H9 (cell line): ENCODE measurements around the gene ZBTB25. TPM values are rescaled to one million over a fixed set of nuclear protein-coding genes. Genes with fewer than 3 reads are reported as not detected.

Experiments used
- DNase-seq: peaks from one replicate; pipeline ENCODE4 v3.0.0-alpha.2; 2017
- H2AFZ ChIP-seq: one replicate; pipeline ENCODE4 v1.6.1; 2013; ENCODE audit warnings: mild to moderate bottlenecking, low read length, control low read depth, moderate library complexity
- H2AK5ac ChIP-seq: 2 replicates; pipeline ENCODE4 v1.6.1; 2013; ENCODE audit warnings: low read length, control low read depth, mixed read lengths; ENCODE audit not compliant: insufficient read length
- H2BK120ac ChIP-seq: one replicate; pipeline ENCODE4 v1.6.1; 2013; ENCODE audit warnings: low read depth, mild to moderate bottlenecking, low read length, control low read depth, inconsistent platforms; ENCODE audit not compliant: poor library complexity, severe bottlenecking
- H2BK12ac ChIP-seq: 2 replicates; pipeline ENCODE4 v1.6.1; 2013; ENCODE audit warnings: low read length, control low read depth, mixed read lengths, low read depth; ENCODE audit not compliant: insufficient read length
- H2BK15ac ChIP-seq: 2 replicates; pipeline ENCODE4 v1.6.1; 2013; ENCODE audit warnings: low read depth, low read length, control low read depth
- H2BK20ac ChIP-seq: one replicate; pipeline ENCODE4 v1.6.1; 2013; ENCODE audit warnings: low read depth, mild to moderate bottlenecking, low read length, control low read depth, inconsistent platforms; ENCODE audit not compliant: poor library complexity, severe bottlenecking
- H2BK5ac ChIP-seq: 2 replicates; pipeline ENCODE4 v1.6.1; 2013; ENCODE audit warnings: low read length, control low read depth, mixed read lengths; ENCODE audit not compliant: insufficient read length
- H3K14ac ChIP-seq: 2 replicates; pipeline ENCODE4 v1.6.1; 2013; ENCODE audit warnings: low read length, control low read depth; ENCODE audit not compliant: insufficient read depth
- H3K18ac ChIP-seq: 2 replicates; pipeline ENCODE4 v1.6.1; 2013; ENCODE audit warnings: low read depth, mild to moderate bottlenecking, mixed read lengths, low read length, control low read depth; ENCODE audit not compliant: insufficient read length
- H3K23ac ChIP-seq: 2 replicates; pipeline ENCODE4 v1.6.1; 2013; ENCODE audit warnings: low read length, control low read depth, mixed read lengths, low read depth; ENCODE audit not compliant: insufficient read length
- H3K23me2 ChIP-seq: 2 replicates; pipeline ENCODE4 v1.6.1; 2013; ENCODE audit warnings: low read depth, mild to moderate bottlenecking, mixed read lengths, low read length, control low read depth; ENCODE audit not compliant: insufficient read length, poor library complexity, severe bottlenecking
- H3K27ac ChIP-seq: 2 replicates; pipeline ENCODE4 v1.5.1; 2013; ENCODE audit warnings: low read length, control low read depth, mixed read lengths, low read depth; ENCODE audit not compliant: insufficient read length
- H3K27me3 ChIP-seq: 2 replicates; pipeline ENCODE4 v1.6.1; 2013; ENCODE audit warnings: low read length, control low read depth, inconsistent platforms; ENCODE audit not compliant: insufficient read depth
- H3K4ac ChIP-seq: 2 replicates; pipeline ENCODE4 v1.6.1; 2013; ENCODE audit warnings: low read depth, mild to moderate bottlenecking, control low read depth, inconsistent platforms, low read length, moderate library complexity
- H3K4me1 ChIP-seq: 2 replicates; pipeline ENCODE4 v1.6.1; 2013; ENCODE audit warnings: low read length, control low read depth, inconsistent platforms; ENCODE audit not compliant: insufficient read depth
- H3K4me2 ChIP-seq: 2 replicates; pipeline ENCODE4 v1.6.1; 2013; ENCODE audit warnings: low read length, control low read depth, mixed read lengths; ENCODE audit not compliant: insufficient read length, insufficient read depth
- H3K56ac ChIP-seq: 2 replicates; pipeline ENCODE4 v1.6.1; 2013; ENCODE audit warnings: low read depth, mild to moderate bottlenecking, mixed read lengths, low read length, control low read depth; ENCODE audit not compliant: insufficient read length
- H3K79me1 ChIP-seq: 2 replicates; pipeline ENCODE4 v1.6.1; 2013; ENCODE audit warnings: low read depth, mild to moderate bottlenecking, moderate library complexity, low read length, control low read depth, inconsistent platforms; ENCODE audit not compliant: insufficient read depth, poor library complexity, severe bottlenecking
- H3K79me2 ChIP-seq: 2 replicates; pipeline ENCODE4 v1.6.1; 2013; ENCODE audit warnings: low read length, control low read depth, inconsistent platforms; ENCODE audit not compliant: insufficient read depth
- H3K9ac ChIP-seq: 2 replicates; pipeline ENCODE4 v1.6.1; 2013; ENCODE audit warnings: low read length, control low read depth, mixed read lengths; ENCODE audit not compliant: insufficient read length; ENCODE audit errors: extremely low read depth
- H3K9me3 ChIP-seq: one replicate; pipeline ENCODE4 v1.6.1; 2013; ENCODE audit warnings: low read depth, low read length, inconsistent platforms; ENCODE audit not compliant: control insufficient read depth
- H3T11ph ChIP-seq: one replicate; pipeline ENCODE4 v1.6.1; 2013; ENCODE audit warnings: mild to moderate bottlenecking, low read length, control low read depth, inconsistent platforms
- H4K20me1 ChIP-seq: one replicate; pipeline ENCODE4 v1.6.1; 2013; ENCODE audit not compliant: control insufficient read depth, insufficient read length, insufficient read depth
- H4K5ac ChIP-seq: 2 replicates; pipeline ENCODE4 v1.6.1; 2013; ENCODE audit warnings: low read depth, mild to moderate bottlenecking, mixed read lengths, low read length, control low read depth; ENCODE audit not compliant: insufficient read length
- H4K8ac ChIP-seq: replicated peaks from 2 replicates; pipeline ENCODE4 v1.6.1; 2013; ENCODE audit warnings: low read length, control low read depth, mixed read lengths, low read depth; ENCODE audit not compliant: insufficient read length
- H4K91ac ChIP-seq: 2 replicates; pipeline ENCODE4 v1.6.1; 2013; ENCODE audit warnings: low read depth, mild to moderate bottlenecking, moderate library complexity, mixed read lengths, low read length, control low read depth; ENCODE audit not compliant: insufficient read length
- H3K27ac Mint-ChIP-seq, 3 experiments: 2 replicates in 2 of 3; 3 replicates in 1 of 3; pipeline ENCODE4 v1.8.0; 2020 to 2021; ENCODE audit warnings: mixed read lengths in 3 of 3, mild to moderate bottlenecking in 1 of 3, moderate library complexity in 1 of 3
- H3K27me3 Mint-ChIP-seq: 2 replicates; pipeline ENCODE4 v1.8.0; 2021; ENCODE audit warnings: low read depth, mild to moderate bottlenecking, moderate library complexity, mixed read lengths
- H3K36me3 Mint-ChIP-seq, 3 experiments: 2 replicates in 2 of 3; 3 replicates in 1 of 3; pipeline ENCODE4 v1.8.0; 2020 to 2021; ENCODE audit warnings: low read depth in 3 of 3, mixed read lengths in 3 of 3; ENCODE audit not compliant: insufficient read depth in 1 of 3
- H3K4me1 Mint-ChIP-seq, 2 experiments: 2 replicates each; pipeline ENCODE4 v1.8.0; 2020; ENCODE audit warnings: mixed read lengths in 2 of 2
- H3K4me3 Mint-ChIP-seq, 2 experiments: 2 replicates in 1 of 2; 3 replicates in 1 of 2; pipeline ENCODE4 v1.8.0; 2020 to 2021; ENCODE audit warnings: mild to moderate bottlenecking in 2 of 2, mixed read lengths in 2 of 2, moderate library complexity in 1 of 2
- H3K9me3 Mint-ChIP-seq, 2 experiments: 2 replicates in 1 of 2; 3 replicates in 1 of 2; pipeline ENCODE4 v1.8.0; 2020; ENCODE audit warnings: mild to moderate bottlenecking in 2 of 2, mixed read lengths in 2 of 2, moderate library complexity in 1 of 2
- CTCF ChIP-seq: fragments of 200-600 bp; sonication (generic); conservative IDR thresholded peaks from 3 replicates; pipeline ENCODE4 v1.8.0; 2021; ENCODE audit warnings: antibody characterized with exemption, mild to moderate bottlenecking
- WGBS: extraction: QIAGEN DNeasy Blood & Tissue Kit; methylation state at CpG from one replicate; pipeline ENCODE4 v1.1.7; 2013; ENCODE audit warnings: missing lambda C conversion rate, low lambda C conversion rate, mixed read lengths; ENCODE audit not compliant: insufficient read length; ENCODE audit errors: extremely low coverage; 5-methylcytosine and 5-hydroxymethylcytosine counted together
- total RNA-seq: library from RNA; stranded (reverse); gene quantifications from 2 replicates; pipeline ENCODE4 v1.2.1, GENCODE V29; 2021

The ZBTB25 gene
- total RNA-seq, 1 experiment from 2014 or later, result 8.2 TPM

GRCh38 chr14:64444140-64444539, 59.5 kb downstream of the ZBTB25 start:
- TF ChIP-seq CTCF, result no peak
- no peaks in the 10 kb centered on the region for H3K9me3 Mint-ChIP-seq
- H3K4me1 ChIP-seq, result no peaks in the 10 kb centered on the region
- H3K23ac ChIP-seq, result no peak overlapping the region
- no peaks in the 10 kb centered on the region for H3K9me3 ChIP-seq
- H3K79me1 ChIP-seq, result no peaks in the 10 kb centered on the region
- no peak overlapping the region for H2AK5ac ChIP-seq
- no peak overlapping the region for H3K18ac ChIP-seq
- no peak overlapping the region for H2BK5ac ChIP-seq
- H3K4me2 ChIP-seq, result no peak overlapping the region
- no peak overlapping the region for H2BK20ac ChIP-seq
- no peak overlapping the region for H2BK15ac ChIP-seq
- no peaks in the 10 kb centered on the region for H3K79me2 ChIP-seq
- no peak overlapping the region for H2BK12ac ChIP-seq
- H3K4me1 Mint-ChIP-seq, result no peaks in the 10 kb centered on the region
- H3K14ac ChIP-seq, result no peak overlapping the region
- no peaks in the 10 kb centered on the region for H3K23me2 ChIP-seq
- H3K27me3 Mint-ChIP-seq, result no peaks in the 10 kb centered on the region
- H3K27ac Mint-ChIP-seq, result peak overlapping the region in 2 of 3 experiments; percentile 12 to 77; a peak in 2 of 7 replicates
- no peak overlapping the region for H3K27ac ChIP-seq
- H2BK120ac ChIP-seq, result no peak overlapping the region
- no peak overlapping the region for H3K56ac ChIP-seq
- peaks cover 26 to 84% (median 57%) of the 10 kb centered on the region in 3 experiments; a peak in 6 of 7 replicates for H3K36me3 Mint-ChIP-seq
- no CpG with 5 or more reads among the region's 11 CpGs for WGBS
- H2AFZ ChIP-seq, result no peak overlapping the region
- no peaks in the 10 kb centered on the region for H4K20me1 ChIP-seq
- no peak overlapping the region for H3K4ac ChIP-seq
- no peak overlapping the region for H4K91ac ChIP-seq
- H3K4me3 Mint-ChIP-seq, result no peak overlapping the region
- no peak overlapping the region for H3K9ac ChIP-seq
- H4K8ac ChIP-seq, result no peak overlapping the region
- DNase-seq, result no peak
- H3T11ph ChIP-seq, result no peak overlapping the region
- no peaks in the 10 kb centered on the region for H3K27me3 ChIP-seq
- no peak overlapping the region for H4K5ac ChIP-seq
